Measurements from ENCODE around the gene HEBP2. TPM values are rescaled to one million over a fixed set of nuclear protein-coding genes. Genes with fewer than 3 reads are reported as not detected.

HEBP2 gene
- total RNA-seq, 1 donor from 2014 or later, result 64.8 TPM

DNA sequence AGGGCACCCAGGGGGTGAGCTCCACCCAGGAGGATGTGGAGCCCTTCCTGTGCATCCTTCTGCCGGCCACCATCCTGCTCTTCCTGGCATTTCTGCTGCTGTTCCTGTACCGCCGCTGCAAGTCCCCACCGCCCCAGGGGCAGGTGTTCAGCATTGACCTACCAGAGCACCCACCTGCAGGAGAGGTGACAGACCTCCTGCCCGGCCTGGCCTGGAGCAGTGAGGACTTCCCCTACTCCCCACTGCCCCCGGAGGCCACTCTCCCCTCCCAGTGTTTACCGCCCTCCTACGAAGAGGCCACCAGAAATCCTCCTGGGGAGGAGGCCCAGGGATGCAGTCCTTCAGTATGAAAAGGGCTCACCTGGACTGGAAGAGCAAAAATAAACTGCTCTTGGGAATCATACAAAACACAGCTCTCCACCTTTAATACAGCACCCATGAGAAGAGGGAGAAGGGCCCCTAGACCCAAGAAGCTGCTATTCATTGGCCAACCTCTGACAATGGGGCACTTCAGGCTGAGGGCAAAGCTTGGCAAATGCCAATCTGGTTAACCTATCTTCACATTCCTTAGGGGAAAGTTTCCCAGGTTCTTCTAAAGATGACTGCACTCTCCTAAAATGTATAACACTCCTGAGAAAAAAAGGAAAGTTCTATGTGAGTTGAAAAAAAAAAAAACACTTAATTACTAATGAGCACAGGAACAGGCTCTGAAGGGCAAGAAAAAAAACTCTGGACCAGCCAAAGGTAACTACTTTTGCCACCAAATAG, 21.3 kb upstream of the HEBP2 start:
- Histone ChIP-seq H3K27me3 (ENCODE audit: control insufficient read depth, insufficient read depth, low read length) (no peaks in the 10 kb centered on the region), H3K4me3 (ENCODE audit: low read depth, low read length) (no peak overlapping the region), H3K36me3 (ENCODE audit: control insufficient read depth, insufficient read depth, low read length) (no peaks in the 10 kb centered on the region)
- DNase-seq (ENCODE audit: low read depth) (no peak), FAIRE-seq (no peak)
- TF ChIP-seq, protein P1, sequence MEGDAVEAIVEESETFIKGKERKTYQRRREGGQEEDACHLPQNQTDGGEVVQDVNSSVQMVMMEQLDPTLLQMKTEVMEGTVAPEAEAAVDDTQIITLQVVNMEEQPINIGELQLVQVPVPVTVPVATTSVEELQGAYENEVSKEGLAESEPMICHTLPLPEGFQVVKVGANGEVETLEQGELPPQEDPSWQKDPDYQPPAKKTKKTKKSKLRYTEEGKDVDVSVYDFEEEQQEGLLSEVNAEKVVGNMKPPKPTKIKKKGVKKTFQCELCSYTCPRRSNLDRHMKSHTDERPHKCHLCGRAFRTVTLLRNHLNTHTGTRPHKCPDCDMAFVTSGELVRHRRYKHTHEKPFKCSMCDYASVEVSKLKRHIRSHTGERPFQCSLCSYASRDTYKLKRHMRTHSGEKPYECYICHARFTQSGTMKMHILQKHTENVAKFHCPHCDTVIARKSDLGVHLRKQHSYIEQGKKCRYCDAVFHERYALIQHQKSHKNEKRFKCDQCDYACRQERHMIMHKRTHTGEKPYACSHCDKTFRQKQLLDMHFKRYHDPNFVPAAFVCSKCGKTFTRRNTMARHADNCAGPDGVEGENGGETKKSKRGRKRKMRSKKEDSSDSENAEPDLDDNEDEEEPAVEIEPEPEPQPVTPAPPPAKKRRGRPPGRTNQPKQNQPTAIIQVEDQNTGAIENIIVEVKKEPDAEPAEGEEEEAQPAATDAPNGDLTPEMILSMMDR (IDR thresholded peaks at IDR 0.05; ENCODE audit: insufficient read depth, low read length, severe bottlenecking), result no peak

DNA sequence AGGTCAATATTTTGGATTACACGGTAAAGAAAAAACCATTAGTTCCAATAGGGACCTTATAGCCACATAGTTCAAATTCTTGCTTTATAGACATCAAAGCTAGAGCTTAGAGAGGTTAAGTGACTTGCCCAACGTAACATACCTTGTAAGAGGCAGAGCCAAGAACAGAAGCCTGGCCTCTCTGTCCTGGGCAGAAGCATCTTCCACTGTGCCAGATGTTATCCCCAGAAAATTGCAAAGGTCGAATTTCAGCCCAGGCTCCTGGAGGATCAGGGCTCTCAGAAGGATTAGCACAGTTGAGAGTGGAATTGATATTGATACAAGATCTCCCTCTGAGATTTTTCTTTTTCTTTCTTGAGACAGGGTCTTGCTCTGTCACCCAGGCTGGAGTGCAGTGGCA, 20.2 kb upstream of the HEBP2 start:
- DNase-seq (ENCODE audit: low read depth) (no peak), FAIRE-seq (no peak)
- Histone ChIP-seq H3K36me3 (ENCODE audit: control insufficient read depth, insufficient read depth, low read length) (no peaks in the 10 kb centered on the region), H3K27me3 (ENCODE audit: control insufficient read depth, insufficient read depth, low read length) (no peaks in the 10 kb centered on the region), H3K4me3 (ENCODE audit: low read depth, low read length) (no peak overlapping the region)
- TF ChIP-seq, protein P1 (IDR thresholded peaks at IDR 0.05; ENCODE audit: insufficient read depth, low read length, severe bottlenecking), result no peak

DNA sequence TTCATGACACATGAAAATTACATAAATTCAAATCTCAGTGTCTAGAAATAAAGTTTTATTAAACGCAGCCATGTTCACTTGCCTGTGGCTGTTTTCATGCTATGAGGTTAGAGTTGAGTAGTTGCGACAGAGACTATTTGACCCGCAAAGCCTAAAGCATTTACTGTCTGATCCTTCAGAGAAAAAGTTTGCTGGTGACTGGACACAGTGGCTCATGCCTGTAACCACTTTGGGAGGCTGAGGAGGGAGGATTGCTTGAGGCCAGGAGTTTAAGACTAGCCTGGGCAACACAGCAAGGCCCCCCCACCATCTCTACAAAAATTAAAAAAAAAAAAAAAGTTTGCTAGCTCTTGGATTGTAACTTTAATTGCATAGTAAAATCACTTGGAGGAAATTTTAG, 17.1 kb upstream of the HEBP2 start:
- TF ChIP-seq, protein P1 (IDR thresholded peaks at IDR 0.05; ENCODE audit: insufficient read depth, low read length, severe bottlenecking), result no peak
- DNase-seq (ENCODE audit: low read depth) (no peak), FAIRE-seq (no peak)
- H3K36me3 ChIP-seq (ENCODE audit: control insufficient read depth, insufficient read depth, low read length), result no peaks in the 10 kb centered on the region
- H3K27me3 ChIP-seq (ENCODE audit: control insufficient read depth, insufficient read depth, low read length), result no peaks in the 10 kb centered on the region
- H3K4me3 ChIP-seq (ENCODE audit: low read depth, low read length), result no peak overlapping the region

DNA sequence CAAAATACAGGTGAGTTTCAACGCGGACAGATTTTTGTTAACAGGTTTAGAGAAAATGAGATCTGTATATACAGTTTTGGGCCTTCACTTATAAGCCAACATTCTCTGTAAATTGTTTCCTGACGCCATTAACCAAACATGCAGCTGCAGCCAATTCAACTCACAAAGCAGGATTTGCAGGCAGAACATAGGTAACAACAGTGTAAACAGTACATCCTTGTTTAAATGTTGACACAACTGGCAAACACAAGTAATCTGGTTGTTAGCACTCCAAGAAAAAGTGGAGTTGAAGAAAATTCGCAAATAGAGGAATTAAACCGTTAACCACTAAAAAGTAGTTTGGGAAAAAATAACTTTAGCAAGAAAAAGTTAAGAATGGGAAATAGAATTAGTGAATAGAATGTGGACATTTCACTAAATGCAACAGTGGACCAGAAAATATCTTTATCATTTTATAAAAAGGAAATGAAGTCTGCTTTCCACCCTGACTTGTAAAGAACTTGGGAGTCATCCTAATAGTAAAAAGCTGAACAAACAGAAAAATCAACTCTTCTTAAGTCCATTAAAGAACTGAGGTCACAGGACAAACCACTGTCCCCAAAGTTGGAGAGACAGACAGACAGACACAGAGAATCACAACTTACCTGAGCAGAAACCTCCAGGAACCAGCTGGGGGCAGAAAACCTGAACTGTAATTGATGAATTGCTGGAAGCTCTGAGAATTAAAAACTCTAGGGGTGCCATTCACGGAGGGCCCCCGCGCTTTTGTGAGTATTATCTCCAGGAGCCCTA, 16.2 kb upstream of the HEBP2 start:
- no peak for FAIRE-seq

DNA sequence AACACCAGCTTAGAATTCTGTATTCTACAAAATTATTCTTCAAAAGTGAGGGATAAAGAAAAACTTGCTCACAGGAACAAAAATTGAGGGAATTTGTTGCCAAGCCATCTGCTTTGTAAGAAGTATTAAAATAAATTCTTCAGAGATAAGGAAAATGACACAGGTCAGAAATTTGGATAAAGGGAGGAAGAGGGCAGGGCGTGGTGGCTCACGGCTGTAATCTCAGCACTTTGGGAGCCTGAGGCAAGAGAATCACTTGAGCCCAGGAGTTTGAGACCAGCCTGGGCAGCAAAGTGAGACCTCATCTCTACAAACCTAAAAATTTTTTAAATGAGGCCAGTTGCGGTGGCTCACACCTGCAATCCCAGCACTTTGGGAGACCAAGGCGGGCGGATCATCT, 14.5 kb upstream of the HEBP2 start:
- no peaks in the 10 kb centered on the region for H3K27me3 ChIP-seq (ENCODE audit: control insufficient read depth, insufficient read depth, low read length)
- no peaks in the 10 kb centered on the region for H3K36me3 ChIP-seq (ENCODE audit: control insufficient read depth, insufficient read depth, low read length)
- no peak overlapping the region for H3K4me3 ChIP-seq (ENCODE audit: low read depth, low read length)
- DNase-seq (ENCODE audit: low read depth), result no peak
- TF ChIP-seq, protein P1 (IDR thresholded peaks at IDR 0.05; ENCODE audit: insufficient read depth, low read length, severe bottlenecking), result no peak
- FAIRE-seq, result no peak

More for the DNA sequence above, 16.2 kb upstream of the HEBP2 start:
- H3K27me3 ChIP-seq (ENCODE audit: control insufficient read depth, insufficient read depth, low read length), result no peaks in the 10 kb centered on the region
- DNase-seq (ENCODE audit: low read depth), result no peak
- H3K4me3 ChIP-seq (ENCODE audit: low read depth, low read length), result no peak overlapping the region
- no peaks in the 10 kb centered on the region for H3K36me3 ChIP-seq (ENCODE audit: control insufficient read depth, insufficient read depth, low read length)
- TF ChIP-seq, protein P1 (IDR thresholded peaks at IDR 0.05; ENCODE audit: insufficient read depth, low read length, severe bottlenecking), result no peak

All from bronchial epithelial cell (primary cell).